Lower leg skin (tissue), 4 donors: ENCODE data around the gene BFAR. TPM values are rescaled to one million over a fixed set of nuclear protein-coding genes. Genes with fewer than 3 reads are reported as not detected.
"Not testable (repeated sequence)": the region's sequence is repeated elsewhere in the genome, so short reads cannot be mapped to it uniquely, and the experiment has no call there.

ENCODE experiments used
- DNase-seq, 2 donors: peaks; one replicate each; pipeline ENCODE4 v3.0.0-alpha.2; 2019; ENCODE audit warnings: low spot score in 2 of 2
- H3K4me3 ChIP-seq: fragments of 200-600 bp; sonication (generic); 2 replicates; pipeline ENCODE4 v1.5.1; 2017; ENCODE audit warnings: mild to moderate bottlenecking, low read depth; ENCODE audit not compliant: poor library complexity, severe bottlenecking
- CTCF ChIP-seq, 3 donors: fragments of 450-650 bp; IDR thresholded peaks; one replicate each; pipeline ENCODE4 v1.5.1; 2016; ENCODE audit warnings: antibody characterized with exemption in 3 of 3, mild to moderate bottlenecking in 3 of 3, moderate library complexity in 2 of 3
- POLR2A ChIP-seq, 2 donors: fragments of 450-650 bp; IDR thresholded peaks; one replicate each; pipeline ENCODE4 v1.6.1; 2016 to 2017; ENCODE audit warnings: antibody characterized with exemption in 2 of 2, mild to moderate bottlenecking in 1 of 2, moderate library complexity in 1 of 2
- WGBS, 2 donors: methylation state at CpG; one replicate each; pipeline ENCODE4 v1.1.5; 2018; 5-methylcytosine and 5-hydroxymethylcytosine counted together
- intact Hi-C: fragments of 100-400 bp; cut with DNase I; formaldehyde crosslinking; loops from one replicate; pipeline ENCODE4 v1.15.0; 2023; ENCODE audit warnings: low total_unique reads
- total RNA-seq, 4 donors: library from RNA; depleted of rRNA; stranded (reverse); fragments of >200 nt; gene quantifications; one replicate each; pipeline ENCODE4 v1.1.0, GENCODE V29; 2016

The BFAR gene
- total RNA-seq, 4 donors from 2014 or later = 37.6 to 64.2 (median 53.6) TPM

- DNase-seq = no peak
- no peak overlapping the region for H3K4me3 ChIP-seq
- TF ChIP-seq POLR2A (IDR thresholded peaks at IDR 0.05) = no peak
- no peak for TF ChIP-seq CTCF (IDR thresholded peaks at IDR 0.05)
- 58 to 67% methylated on average over 7 of the region's 7 CpGs for WGBS, 2 donors
- intact Hi-C loops = no loop called here
Observed at GRCh38 chr16:14634389-14634725, 1.6 kb downstream of the BFAR start.

GRCh38 chr16:14635395-14636165 lies 2.8 kb downstream of the BFAR start:
- DNase-seq = no peak
- 72 to 75% methylated on average over 12 of the region's 12 CpGs for WGBS, 2 donors
- no peak for TF ChIP-seq CTCF (IDR thresholded peaks at IDR 0.05)
- no peak for TF ChIP-seq POLR2A (IDR thresholded peaks at IDR 0.05)
- intact Hi-C loops = no loop called here
- H3K4me3 ChIP-seq = no peak overlapping the region

GRCh38 chr16:14636179-14636950 lies 3.6 kb downstream of the BFAR start:
- DNase-seq, H3K4me3 ChIP-seq: not testable (repeated sequence)

GRCh38 chr16:14636951-14637240 lies 4.1 kb downstream of the BFAR start:
- H3K4me3 ChIP-seq, intact Hi-C loops, DNase-seq: not testable (repeated sequence)
- WGBS, 2 donors = 33 to 36% methylated on average over 1 of the region's 1 CpG

More at GRCh38 chr16:14636179-14636950, 3.6 kb downstream of the BFAR start:
- intact Hi-C loops = not testable (repeated sequence)
- 42 to 45% methylated on average over 17 of the region's 17 CpGs for WGBS, 2 donors

GRCh38 chr16:14640538-14640937 lies 7.8 kb downstream of the BFAR start:
- no peak for DNase-seq
- WGBS, 2 donors = 67 to 80% methylated on average over 10 of the region's 10 CpGs
- no peak for TF ChIP-seq CTCF (IDR thresholded peaks at IDR 0.05)
- TF ChIP-seq POLR2A (IDR thresholded peaks at IDR 0.05) = no peak
- no peak overlapping the region for H3K4me3 ChIP-seq
- intact Hi-C loops = no loop called here

- WGBS, 2 donors = 92% methylated on average over 8 of the region's 8 CpGs
- TF ChIP-seq POLR2A (IDR thresholded peaks at IDR 0.05) (no peak), CTCF (IDR thresholded peaks at IDR 0.05) (no peak)
- DNase-seq = no peak
- intact Hi-C loops = no loop called here
- H3K4me3 ChIP-seq = no peak overlapping the region
Observed at GRCh38 chr16:14641206-14641605, 8.5 kb downstream of the BFAR start.
